NCI-H82 treated with DMSO at 0.1 percent for 48 hours (cell line): ENCODE data around the gene TMEM221.
A peak's percentile ranks its signal among the peaks of the same experiment; 100 is the strongest.

Source experiments
- DNase-seq: peaks from one replicate; lab custom pipeline; 2025; ENCODE audit not compliant: unreplicated experiment; lab: John Stamatoyannopoulos, UW

TMEM221 gene

DNA sequence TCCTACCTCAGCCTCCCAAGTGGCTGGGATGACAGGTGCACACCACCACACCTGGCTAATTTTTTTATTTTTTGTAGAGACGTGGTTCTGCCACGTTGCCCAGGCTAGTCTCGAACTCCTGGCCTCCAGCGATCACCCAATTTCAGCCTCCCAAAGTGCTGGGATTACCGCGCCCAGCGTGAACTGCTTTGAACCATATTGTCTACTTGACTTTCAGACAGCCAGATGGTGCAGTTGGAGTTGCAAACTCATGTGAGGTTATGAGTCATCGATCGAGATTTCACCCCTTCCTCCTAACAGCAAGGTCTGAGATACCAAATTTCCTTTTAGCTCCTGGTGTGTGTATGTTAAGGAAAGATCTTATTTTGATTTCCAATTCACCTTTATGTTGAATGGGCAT lies 24.6 kb upstream of the TMEM221 start:
- DNase-seq, result no peak

DNA sequence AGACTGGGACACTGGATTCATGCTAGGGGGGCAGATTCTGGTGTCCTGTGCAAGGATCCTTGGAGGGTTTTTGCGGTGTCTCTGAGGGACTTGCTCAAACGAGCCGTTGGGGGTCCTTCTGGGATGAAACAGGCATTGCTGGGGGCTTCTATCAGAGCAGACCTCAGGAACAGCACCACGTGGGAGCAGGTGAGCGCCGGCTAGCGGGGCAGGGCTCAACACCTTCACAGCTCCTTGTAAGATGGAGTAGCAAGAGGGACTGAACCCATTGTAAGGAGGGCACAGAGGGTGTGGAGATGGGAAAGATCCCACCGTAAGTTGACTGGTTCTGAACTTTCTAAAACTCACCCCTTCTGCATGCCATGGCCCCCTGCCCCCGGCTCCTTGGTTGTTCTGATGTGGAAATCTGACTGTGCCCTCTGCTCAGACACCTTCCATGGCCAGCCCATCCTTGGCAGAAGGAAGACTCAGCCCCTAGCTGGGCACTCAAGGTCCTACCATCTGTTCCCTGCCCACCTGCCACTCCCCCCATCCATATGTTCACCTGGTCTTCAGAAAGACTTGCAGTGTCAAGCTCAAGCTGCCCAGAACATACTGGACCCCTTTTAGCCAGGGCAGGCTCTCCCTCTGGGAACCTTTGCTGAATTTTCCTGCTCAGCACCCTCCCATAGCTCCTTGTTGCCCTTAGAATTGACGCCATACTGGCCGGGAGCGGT lies 23.1 kb upstream of the TMEM221 start:
- no peak for DNase-seq

DNA sequence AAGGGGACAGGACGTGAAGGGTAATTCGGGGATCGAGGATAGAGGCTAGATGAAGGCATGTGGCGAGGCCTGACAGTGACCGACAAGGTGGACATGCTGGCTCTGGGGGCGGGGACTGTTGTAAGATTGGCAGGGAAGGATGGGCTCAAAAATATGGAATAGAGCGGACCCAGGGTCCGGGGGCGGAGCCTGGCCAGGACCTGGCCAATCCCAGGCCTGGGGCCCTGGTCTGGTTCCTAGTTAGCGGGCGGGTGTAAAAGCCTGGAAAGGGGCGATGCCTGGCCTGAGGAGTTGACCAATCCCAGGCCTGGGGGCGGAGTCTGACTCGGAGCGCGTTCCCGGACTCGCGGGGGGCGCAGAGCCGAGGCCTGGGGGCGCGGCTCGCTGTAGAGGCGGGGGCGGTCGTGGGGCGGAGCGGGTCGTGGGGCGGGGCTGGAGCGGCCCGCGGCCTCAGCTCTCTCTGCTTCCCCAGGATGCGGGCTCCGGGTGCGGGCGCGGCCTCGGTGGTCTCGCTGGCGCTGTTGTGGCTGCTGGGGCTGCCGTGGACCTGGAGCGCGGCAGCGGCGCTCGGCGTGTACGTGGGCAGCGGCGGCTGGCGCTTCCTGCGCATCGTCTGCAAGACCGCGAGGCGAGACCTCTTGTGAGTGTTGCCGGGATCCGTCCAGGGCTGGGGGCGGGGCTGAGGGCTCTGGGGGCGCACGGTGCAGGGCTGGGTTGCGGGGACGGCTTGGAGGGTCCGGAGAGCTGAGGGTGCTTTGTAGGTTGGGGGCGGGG lies 21.8 kb upstream of the TMEM221 start, which contains the start of gene SLC27A1:
TSS of gene SLC27A1 (plus strand) at position 457 of the 774 bp plus-strand sequence. CDS start at position 474, 17 bp downstream.
- DNase-seq, result peak; percentile 100

DNA sequence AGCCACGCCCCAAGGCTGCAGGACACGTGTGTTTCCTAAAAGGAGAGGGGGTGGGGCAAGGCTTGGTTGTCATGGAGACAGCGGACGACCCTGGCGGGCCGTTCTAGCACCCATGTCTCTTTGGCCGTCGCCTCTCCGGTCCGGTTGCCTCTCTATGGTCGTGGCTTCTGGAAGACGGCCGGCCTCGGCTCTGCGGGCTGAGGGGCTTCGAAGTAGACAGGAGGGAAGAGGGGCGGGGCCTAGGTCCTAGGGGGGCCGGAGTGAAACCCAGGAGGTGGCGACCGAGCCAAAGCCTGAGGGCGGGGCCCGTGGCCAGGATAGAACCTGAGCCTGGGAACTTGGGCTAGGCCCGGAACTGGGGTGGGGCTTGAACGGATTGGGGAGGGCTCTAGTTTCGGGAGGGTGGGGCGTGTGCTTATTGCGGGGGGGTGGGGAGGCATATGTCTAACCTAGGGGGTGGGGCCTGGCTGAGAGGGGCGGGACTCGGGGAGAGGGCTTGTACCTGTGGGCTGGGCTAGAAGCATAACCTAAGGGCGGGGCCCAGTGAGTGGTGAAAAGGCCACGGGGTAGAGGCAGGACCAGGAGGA lies 21.1 kb upstream of the TMEM221 start:
- peak; percentile 100 for DNase-seq

DNA sequence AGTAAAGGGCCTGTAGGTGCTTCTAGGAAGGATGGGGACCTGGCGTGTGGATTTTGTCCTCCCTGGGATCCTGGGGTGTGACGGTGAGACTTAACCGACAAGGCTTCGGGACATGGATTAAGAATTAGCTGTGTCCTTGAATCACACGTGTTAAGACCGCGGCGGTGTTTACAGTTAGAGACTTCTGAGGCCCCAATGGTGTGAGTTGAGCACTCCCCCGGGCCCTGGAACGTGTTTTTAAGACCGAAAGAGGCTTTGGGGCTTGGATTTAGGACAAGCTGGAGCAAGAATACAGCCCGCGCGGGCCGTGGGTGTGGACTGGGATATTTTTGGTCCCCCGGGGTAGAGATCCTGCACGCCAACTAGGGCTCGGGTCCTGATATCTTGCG lies 20.6 kb upstream of the TMEM221 start:
- DNase-seq, result peak; percentile 94

DNA sequence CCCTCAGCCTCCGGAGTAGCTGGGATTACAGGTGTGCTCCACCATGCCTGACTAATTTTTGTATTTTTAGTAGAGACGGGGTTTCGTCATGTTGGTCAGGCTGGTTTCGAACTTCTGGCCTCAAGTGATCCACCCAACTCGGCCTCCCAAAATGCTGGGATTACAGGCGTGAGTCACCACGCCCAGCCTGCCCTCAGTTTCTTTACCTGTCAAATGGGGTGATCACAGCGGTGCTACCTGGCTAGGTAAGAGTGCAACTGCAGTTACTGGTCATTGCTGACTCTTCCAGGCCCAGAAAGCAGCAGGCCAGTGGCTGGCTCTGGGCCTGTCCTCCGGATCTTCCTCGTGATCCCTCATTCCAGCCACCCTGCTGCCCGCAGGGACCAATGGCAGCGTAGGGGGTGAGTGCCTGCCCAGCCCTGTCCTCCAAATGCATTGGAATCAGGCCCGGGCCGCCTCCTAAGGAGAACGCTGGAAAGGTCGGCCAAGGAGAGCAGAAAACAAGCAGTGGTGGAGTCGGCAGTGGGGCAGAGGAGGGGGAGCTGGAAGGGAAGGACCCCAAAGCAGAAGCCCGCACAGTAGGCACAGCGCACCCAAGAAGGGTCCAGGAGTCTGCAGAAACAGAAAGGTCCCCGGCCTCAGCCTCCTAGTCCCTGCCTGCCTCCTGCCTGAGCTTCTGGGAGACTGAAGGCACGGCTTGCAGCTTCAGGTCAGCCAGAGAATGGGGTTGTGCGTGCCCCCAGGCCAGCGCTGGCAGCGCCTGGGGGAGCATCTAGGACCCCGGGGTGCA lies 20.0 kb upstream of the TMEM221 start:
- no peak for DNase-seq

DNA sequence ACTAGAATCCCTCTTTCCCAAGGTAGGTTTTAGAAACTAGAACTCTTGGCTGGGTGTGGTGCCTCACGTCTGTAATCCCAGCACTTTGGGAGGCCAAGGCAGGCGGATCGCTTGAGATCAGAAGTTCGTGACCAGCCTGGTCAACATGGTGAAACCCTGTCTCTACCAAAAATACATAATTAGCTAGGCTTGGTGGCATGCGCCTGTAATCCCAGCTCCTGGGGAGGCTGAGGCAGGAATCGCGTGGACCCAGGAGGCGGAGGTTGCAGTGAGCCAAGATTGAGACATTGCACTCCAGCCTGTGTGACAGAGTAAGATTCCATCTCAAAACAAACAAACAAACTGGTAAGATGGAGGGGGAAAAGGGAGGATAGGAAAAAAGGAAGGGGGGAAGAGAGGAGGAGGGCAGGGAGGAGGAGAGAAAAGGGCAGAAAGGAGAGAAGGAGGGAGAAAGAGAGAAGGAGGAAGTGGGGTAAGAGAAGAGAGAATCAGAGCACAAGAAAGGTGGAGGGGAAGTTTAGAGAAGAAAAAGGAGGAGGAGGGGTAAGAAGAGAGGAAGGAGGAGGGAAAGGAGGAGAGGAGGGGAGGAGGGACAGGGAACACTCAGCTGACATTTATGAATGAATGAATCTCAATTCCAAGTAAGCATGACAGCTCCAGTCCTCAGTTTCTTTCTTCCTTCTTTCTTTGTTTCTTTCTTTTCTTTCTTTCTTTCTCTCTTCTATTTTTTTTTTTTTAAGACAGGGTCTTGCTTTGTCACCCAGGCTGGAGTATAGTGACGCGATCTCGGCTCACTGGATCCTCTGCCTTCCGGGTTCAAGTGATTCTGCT lies 19.2 kb upstream of the TMEM221 start:
- no peak for DNase-seq

DNA sequence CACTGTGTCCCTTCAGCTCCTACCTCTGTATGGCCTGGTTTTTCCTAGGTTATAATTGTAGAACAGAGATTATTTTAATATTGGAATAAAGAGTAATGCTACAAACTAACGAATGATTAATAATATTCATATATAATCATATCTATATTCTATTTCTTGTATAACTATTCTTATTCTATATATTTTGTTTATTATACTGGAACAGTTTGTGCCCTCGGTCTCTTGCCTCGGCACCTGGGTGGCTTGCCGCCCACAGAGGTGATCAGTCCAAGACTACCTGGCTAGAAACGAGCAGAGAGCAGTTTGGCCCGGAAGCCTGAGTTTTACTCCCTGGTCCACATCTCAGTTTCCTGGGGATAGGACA lies 18.0 kb upstream of the TMEM221 start:
- DNase-seq, result no peak

DNA sequence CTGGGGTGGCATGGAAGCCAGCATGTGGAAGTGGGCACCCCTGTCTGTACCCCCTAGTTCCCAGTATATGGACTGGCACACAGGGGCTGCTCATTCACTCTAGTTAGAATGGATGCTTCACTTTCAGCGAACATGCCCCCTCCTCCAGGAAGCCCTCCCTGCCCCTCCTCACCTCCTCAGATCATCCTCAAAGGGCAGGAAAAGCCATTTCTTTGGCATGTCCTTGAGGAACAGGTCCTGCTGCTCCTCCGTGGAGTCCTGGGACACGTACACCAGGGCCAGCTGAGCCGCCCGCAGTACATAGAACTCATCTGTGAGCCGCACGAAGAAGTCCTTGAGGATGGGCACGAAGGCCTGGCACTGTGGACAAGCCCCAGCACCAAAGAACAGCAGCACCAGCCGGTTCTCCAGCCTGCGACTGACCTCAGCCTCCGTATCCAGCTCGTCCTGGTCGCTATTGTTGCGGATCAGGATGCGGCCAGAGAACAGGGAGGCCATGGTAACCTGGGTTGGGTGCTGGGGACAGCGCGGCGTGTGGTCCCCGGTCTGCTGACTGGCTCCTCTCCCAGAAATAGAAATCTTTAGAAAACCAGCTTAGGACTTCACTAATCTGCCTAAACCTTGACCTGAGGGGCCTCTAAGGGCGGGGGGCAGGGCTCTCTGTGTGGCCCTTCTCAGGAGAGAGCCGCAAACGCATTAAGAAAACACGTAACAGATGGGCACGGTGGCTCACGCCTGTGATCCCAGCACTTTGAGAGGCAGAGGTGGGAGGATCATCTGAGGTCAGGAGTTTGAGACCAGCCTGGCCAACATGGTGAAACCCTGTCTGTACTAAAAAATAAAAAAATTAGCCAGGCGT lies 12.1 kb upstream of the TMEM221 start, which contains the start of gene NXNL1:
TSS of gene NXNL1 (minus strand) at position 555 of the 859 bp plus-strand sequence. CDS start at position 498, 57 bp downstream.
- DNase-seq, result peak; percentile 98

DNA sequence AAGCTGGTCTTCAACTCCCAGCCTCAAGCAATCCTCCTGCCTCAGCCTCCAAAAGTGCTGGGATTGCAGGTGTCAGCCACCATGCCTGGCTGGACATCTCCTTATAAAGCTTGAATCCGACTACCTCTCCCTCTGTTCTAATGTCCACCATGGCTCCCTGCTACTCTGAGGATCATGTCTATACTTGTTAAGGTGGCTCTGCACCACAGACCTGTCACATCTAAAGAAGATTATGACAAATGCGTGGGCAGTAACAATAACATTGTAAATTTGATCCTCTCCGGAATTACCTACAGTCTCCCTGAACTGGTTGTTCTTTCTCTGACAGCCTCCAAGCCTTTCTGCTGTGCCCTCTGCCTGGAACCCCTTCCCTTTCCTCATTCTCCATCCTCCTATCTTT lies 10.5 kb upstream of the TMEM221 start:
- DNase-seq, result no peak

DNA sequence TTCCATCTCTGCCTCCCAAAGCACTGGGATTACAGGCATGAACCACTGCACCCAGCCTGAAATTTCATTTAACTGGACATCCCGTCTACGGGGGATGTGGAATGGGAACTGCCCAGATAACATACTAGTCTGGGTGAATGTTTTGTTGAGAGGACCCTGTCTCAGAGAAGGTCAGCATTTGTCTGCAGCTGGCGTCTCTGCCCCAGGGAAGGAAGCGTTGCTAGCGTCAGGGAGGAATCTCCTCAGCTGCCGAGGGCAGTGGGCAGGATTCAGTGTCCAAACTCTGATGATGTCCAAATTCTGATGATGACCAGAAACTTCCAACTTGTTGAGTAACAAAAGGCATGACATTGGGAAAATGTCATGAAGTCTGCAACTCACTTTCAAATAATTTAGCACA lies 9.1 kb upstream of the TMEM221 start:
- no peak for DNase-seq

DNA sequence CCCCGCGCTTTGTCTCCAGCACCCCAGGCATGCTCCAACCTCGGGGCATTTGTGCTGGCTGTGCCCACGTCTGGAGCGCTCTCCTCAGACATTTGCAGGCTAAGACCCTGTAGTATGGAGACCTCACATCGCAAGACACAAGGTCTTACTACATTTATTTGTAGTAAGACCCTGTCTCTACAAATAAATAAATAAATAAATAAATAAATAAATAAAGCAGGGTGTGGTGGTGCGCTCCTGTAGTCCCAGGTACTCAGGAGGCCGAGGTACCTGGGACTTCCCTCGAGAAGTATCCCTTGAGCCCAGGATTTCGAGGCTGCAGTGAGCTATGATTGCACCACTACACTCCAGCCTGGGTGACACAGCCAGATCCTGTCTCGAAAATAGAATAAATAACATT lies 7.7 kb upstream of the TMEM221 start:
- no peak for DNase-seq

DNA sequence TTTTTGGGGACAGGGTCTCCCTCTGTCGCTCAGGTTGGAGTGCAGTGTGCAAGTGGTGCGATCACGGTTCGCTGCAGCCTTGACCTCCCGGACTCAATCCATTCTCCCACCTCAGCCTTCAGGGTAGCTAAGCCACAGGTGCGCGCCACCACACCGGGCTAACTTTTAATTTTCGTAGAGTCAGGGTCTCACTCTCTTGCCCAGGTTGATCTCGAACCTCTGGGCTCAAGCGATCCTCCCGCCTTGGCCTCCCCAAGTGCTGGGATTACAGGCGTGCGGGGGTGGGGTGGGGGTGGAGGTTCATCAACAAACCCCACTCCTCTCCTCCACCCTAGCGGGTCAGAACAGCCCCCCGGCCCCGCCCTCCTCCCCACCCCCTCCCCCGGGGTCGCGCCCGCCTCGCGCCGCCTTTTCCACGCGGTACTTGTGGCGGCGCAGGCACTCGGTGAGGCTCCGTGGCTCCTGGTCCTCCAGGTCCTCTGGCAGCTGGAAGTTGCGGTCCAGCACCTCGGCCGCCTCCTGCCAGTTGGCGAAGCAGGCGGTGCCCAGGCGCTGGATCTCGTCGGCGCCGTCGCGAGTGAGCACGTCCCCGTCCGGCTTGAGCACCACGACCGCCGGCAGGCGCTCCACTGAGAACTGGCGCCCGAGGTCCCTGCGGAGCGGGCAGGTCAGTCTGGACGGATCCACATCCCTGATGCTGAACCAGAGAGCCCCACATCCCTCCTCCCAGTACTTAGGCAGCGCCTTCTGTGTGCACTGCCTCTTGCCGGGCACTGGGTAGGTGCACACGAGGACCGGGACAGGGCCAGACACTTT lies 7.0 kb upstream of the TMEM221 start:
- no peak for DNase-seq

DNA sequence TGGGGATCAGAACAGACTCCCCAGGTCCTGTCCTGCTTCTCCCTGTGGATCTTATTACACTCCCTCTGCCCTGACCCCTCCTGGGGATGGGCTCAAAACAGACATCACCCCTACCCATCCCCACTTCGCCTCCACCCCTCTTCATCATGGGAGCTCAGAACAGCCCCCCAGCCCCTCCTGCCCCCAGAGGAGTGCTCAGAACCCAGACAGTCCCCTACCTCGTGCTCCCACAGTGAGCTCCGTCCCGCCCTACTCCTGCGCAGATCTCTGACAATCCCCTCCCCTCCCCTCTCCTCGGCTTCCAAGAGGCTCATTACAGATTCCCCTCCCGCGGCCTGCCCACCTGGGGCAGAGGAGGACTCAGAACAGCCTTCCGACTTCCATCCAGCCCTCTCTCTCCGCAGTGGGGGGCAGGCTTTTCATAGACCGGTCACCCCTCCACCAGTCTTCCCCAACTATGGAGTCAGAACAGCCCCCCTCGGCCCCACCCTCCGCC lies 6.2 kb upstream of the TMEM221 start:
- DNase-seq, result peak; percentile 54

DNA sequence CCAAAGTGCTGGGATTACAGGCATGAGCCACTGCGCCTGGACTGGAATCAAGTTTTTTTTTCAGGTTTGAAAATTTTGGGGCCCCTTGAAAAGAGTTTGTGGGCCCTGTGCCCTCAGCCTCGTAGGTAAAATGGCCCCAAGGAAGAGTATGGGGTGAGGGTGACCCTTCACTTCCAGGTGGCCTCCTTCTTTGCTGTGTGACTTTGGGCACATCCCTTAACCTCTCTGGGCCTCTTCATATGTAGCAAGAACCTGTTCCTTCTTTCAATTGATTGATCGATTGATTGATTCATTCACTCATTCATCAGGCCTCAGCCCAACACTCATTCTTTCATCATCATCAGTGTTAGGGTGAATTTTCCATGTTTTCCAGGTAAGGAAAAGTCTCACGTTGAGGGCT lies 3.4 kb upstream of the TMEM221 start:
- DNase-seq, result no peak

DNA sequence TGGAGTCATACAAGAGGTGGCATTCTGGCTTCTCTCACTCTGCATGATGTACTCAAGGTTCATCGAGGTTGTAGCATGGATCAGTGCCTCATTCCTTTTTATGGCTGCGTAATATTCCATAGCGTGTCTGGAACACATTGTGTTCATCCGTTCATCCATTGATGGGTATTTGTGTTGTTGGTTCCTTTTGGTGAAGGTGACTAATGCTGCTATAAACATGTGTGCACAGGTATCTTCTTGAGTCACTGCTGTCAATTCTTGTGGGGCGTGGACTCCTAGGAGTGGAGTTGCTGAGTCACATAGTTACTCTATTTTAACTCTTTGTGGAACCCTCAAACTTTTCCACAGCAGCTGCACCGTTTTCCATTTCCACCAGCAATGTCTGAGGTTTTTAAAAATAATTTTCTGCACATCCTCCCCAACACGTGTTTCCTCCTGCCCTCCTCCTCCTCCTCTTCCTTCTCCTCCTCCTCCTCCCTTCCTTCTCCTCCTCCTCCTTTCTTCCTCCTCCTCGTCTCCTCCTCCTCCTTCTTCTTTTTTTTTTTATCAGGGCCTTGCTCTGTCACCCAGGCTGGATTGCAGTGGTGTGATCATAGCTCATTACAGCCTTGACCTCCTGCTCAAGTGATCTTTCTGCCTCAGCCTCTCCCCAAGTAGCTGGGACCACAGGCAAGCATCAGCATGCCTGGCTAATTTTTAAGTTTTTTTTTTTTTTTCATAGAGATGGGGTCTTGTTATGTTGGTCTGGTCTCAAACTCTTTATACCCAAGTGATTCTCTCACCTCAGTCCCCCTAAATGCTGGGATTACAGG lies 2.0 kb upstream of the TMEM221 start:
- no peak for DNase-seq

DNA sequence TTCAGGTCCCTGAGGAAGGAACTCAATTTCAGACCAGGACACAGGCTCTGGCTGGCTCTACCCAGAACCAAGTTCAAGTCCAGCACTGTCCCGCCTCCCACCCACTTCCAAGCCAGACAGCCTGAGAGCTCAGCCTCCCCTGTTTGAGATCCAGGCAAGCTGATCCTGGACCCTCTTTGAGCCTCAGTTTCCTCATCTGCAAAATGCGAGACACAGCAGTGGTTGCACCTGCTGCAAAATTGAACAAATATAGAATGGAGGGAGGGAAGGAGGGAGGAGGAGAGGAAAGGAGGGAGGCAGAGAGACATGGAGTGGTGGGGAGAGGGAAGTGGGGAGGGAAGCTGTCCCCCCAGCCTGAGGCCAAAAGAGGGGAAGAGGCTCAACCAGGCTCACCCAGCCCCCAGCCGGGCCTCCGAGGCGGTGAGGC lies 751 bp downstream of the TMEM221 start:
- no peak for DNase-seq
